Karpas-422 (cell line): ENCODE measurements around the gene DHRS7B. TPM values are rescaled to one million over a fixed set of nuclear protein-coding genes. Genes with fewer than 3 reads are reported as not detected.

Experiments used
- DNase-seq: peaks from one replicate; pipeline ENCODE4 v3.0.0-alpha.2; 2015
- H2AFZ ChIP-seq: fragments of 200-600 bp; sonication (generic); 2 replicates; pipeline ENCODE4 v1.6.1; 2014; ENCODE audit warnings: antibody characterized with exemption, low read length, mixed read lengths
- H3K27ac ChIP-seq: fragments of 200-600 bp; sonication (generic); 2 replicates; pipeline ENCODE4 v1.5.1; 2014; ENCODE audit warnings: mild to moderate bottlenecking, low read length, moderate library complexity
- H3K27me3 ChIP-seq: fragments of 200-600 bp; sonication (generic); 2 replicates; pipeline ENCODE4 v1.6.1; 2014; ENCODE audit warnings: low read length, mixed read lengths
- H3K36me3 ChIP-seq: fragments of 200-600 bp; sonication (generic); 2 replicates; pipeline ENCODE4 v1.6.1; 2014; ENCODE audit warnings: low read length, mixed read lengths; ENCODE audit not compliant: insufficient read depth
- H3K4me1 ChIP-seq: fragments of 200-600 bp; sonication (generic); 2 replicates; pipeline ENCODE4 v1.6.1; 2014; ENCODE audit warnings: mild to moderate bottlenecking, low read length, mixed read lengths
- H3K4me2 ChIP-seq: fragments of 200-600 bp; sonication (generic); 2 replicates; pipeline ENCODE4 v1.6.1; 2014; ENCODE audit warnings: low read length, low read depth, mild to moderate bottlenecking; ENCODE audit not compliant: poor library complexity, severe bottlenecking
- H3K4me3 ChIP-seq: fragments of 200-600 bp; sonication (generic); 2 replicates; pipeline ENCODE4 v1.5.1; 2014; ENCODE audit warnings: mild to moderate bottlenecking, antibody characterized with exemption, low read length, mixed read lengths
- H3K79me2 ChIP-seq: fragments of 200-600 bp; sonication (generic); 2 replicates; pipeline ENCODE4 v1.6.1; 2014; ENCODE audit warnings: mild to moderate bottlenecking, low read length, mixed read lengths
- H3K9ac ChIP-seq: fragments of 200-600 bp; sonication (generic); 2 replicates; pipeline ENCODE4 v1.6.0; 2014; ENCODE audit warnings: low read length
- H3K9me2 ChIP-seq: fragments of 200-600 bp; sonication (generic), shearing (Covaris generic); replicated peaks from 2 replicates; pipeline ENCODE4 v1.6.0; 2014; ENCODE audit warnings: mild to moderate bottlenecking, low read length, moderate library complexity; ENCODE audit not compliant: insufficient read depth
- H3K9me3 ChIP-seq: fragments of 300-700, 200-600 bp; sonication (generic); 2 replicates; pipeline ENCODE4 v1.6.1; 2014; ENCODE audit warnings: low read length, mixed read lengths
- H4K20me1 ChIP-seq: fragments of 200-600 bp; sonication (generic); 2 replicates; pipeline ENCODE4 v1.6.1; 2014; ENCODE audit warnings: mild to moderate bottlenecking, antibody characterized with exemption, low read length, low read depth; ENCODE audit not compliant: insufficient read depth
- small RNA-seq: library from RNA; depleted of rRNA; stranded (forward); fragments of <200 nt; gene quantifications from one replicate; pipeline ENCODE3, GENCODE V24; 2014
- total RNA-seq: library from RNA; depleted of rRNA; stranded (reverse); fragments of >200 nt; shearing (Covaris generic); gene quantifications from 2 replicates; pipeline ENCODE4 v1.2.3, GENCODE V29; 2014; ENCODE audit warnings: low replicate concordance; rRNA removed

The DHRS7B gene
- total RNA-seq, 1 experiment from 2014 or later = 2.2 TPM

DNA sequence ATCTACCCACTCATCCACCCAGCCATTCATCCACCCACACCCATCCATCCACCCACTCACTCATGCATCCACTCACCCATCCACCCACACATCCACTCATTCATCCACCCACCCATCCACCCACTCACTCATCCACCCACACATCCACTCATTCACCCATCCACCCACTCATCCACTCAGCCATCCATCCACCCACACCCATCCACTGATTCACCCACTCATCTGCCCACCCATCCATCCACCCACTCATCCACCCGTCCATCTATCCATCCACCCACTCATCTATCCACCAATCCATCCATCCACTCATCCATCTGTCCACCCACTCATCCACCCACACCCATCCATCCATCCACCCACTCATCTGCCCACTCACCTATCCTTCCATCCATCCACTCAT is 109.2 kb downstream of the DHRS7B start:
- no peaks in the 10 kb centered on the region for H3K27me3 ChIP-seq
- H3K9me3 ChIP-seq = no peaks in the 10 kb centered on the region
- no peak overlapping the region for H3K4me2 ChIP-seq
- no peaks in the 10 kb centered on the region for H3K36me3 ChIP-seq
- no peak overlapping the region for H3K4me3 ChIP-seq
- no peaks in the 10 kb centered on the region for H3K9me2 ChIP-seq
- H3K27ac ChIP-seq = no peak overlapping the region
- no peaks in the 10 kb centered on the region for H3K4me1 ChIP-seq
- H4K20me1 ChIP-seq = no peaks in the 10 kb centered on the region; the same call in 1 of the 2 replicates
- no peak overlapping the region for H2AFZ ChIP-seq
- H3K9ac ChIP-seq = no peak overlapping the region
- H3K79me2 ChIP-seq = no peaks in the 10 kb centered on the region
- DNase-seq = no peak

DNA sequence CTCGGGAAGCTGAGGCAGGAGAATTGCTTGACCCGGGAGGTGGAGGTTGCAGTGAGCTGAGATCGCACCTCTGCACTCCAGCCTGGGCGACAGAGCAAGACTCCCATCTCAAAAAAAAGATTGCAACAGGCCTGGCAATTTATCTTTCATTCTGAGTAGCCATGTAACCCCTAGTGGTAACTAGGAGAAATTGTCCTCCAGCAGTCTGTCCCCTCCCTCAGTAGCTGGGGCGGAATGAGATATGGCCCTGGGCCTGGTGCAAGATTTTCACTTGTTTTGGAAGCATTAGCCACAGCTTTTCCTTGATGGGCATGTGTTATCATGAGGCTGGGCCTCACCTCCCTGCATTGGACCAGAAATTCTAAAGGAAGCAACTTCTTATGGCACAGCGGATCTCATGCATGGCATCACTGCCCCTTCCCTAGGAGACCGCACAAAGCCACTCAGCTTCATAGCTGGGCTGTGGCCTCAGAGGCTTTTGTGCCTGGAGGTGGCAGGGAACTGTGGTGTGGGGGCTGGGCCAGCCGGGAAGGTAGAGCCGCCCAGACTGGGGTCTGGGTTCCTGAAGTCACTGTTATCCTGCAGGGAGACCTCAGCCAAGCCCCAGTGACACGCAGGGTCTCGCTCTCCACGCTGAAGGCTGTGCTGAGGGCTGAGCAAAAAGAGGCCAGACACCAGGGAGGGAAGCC is 113.1 kb downstream of the DHRS7B start:
- Histone ChIP-seq H2AFZ (no peak overlapping the region), H3K9me3 (no peaks in the 10 kb centered on the region)
- peak; percentile 76 for DNase-seq

DNA sequence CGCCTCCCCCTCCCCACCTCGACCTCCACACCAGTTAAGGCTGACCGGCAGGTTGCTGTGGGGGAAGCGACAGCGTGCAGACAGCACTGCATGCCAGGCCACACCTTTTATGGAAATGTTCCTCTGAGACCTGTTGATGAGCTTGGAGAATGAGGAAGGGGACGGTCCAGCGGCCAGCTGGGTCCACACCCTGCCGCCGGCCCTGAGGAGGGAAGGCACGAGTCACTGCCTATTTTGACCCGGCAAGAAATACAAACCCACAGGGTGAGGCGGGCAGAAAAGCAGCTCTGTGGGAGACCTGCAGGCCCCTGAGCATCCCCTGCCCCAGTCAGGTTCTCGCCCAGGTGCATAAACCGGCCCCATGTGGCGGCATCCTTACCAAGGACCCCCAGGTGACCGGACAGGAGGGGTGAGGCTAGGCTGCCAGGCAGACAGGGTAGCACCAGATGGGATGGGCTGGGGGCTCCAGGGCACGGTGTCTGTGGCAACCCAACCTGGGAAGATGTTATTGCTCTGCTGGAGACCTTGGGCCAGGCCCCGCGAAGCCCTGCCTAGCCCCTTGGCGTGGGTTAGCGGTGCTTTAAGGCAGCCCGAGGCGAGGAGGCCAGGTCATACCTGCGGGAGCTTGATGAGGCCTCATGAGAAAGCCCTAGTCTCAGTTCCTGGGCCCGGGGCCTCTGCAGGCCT is 113.7 kb downstream of the DHRS7B start:
- DNase-seq = no peak
- Histone ChIP-seq H3K9ac (no peak overlapping the region), H3K36me3 (no peaks in the 10 kb centered on the region), H3K4me2 (no peak overlapping the region), H3K9me3 (no peaks in the 10 kb centered on the region), H3K27me3 (no peaks in the 10 kb centered on the region), H3K79me2 (no peaks in the 10 kb centered on the region), H3K4me3 (no peak overlapping the region), H2AFZ (no peak overlapping the region), H3K9me2 (no peaks in the 10 kb centered on the region), H4K20me1 (no peaks in the 10 kb centered on the region; the same call in 1 of the 2 replicates), H3K4me1 (no peaks in the 10 kb centered on the region), H3K27ac (no peak overlapping the region)

More for the DNA sequence above, 113.1 kb downstream of the DHRS7B start:
- H3K4me3 ChIP-seq = no peak overlapping the region
- no peaks in the 10 kb centered on the region for H3K4me1 ChIP-seq
- H3K9me2 ChIP-seq = no peaks in the 10 kb centered on the region
- no peak overlapping the region for H3K27ac ChIP-seq
- no peaks in the 10 kb centered on the region for H3K79me2 ChIP-seq
- no peaks in the 10 kb centered on the region; the same call in 1 of the 2 replicates for H4K20me1 ChIP-seq
- no peaks in the 10 kb centered on the region for H3K27me3 ChIP-seq
- no peaks in the 10 kb centered on the region for H3K36me3 ChIP-seq
- H3K9ac ChIP-seq = no peak overlapping the region
- H3K4me2 ChIP-seq = no peak overlapping the region

Small RNA genes within 50 kb of the gene (small RNA-seq; reads per million reads assigned to genes)
- gene RN7SL426P = not detected

Other genes with a start within 250 kb of the DHRS7B start
- gene USP22, start 84.0 kb upstream of the DHRS7B start, total RNA-seq = 133 and 149 TPM in 2 replicates
- 12.5 and 17.2 TPM in 2 replicates for gene TMEM11, start 87.2 kb downstream of the DHRS7B start, total RNA-seq
- gene NATD1, start 126.4 kb downstream of the DHRS7B start, total RNA-seq = 0.45 and 1.2 TPM in 2 replicates
- gene MAP2K3, start 157.7 kb downstream of the DHRS7B start, total RNA-seq = 49.4 and 66.7 TPM in 2 replicates
- gene KCNJ12, start 249.4 kb downstream of the DHRS7B start, total RNA-seq = 0.22 and 1.1 TPM in 2 replicates